Testis (tissue), 3 donors: Measurements from ENCODE around the gene ALK. TPM values are rescaled to one million over a fixed set of nuclear protein-coding genes. Genes with fewer than 3 reads are reported as not detected.

Experiments
- DNase-seq: peaks from one replicate; pipeline ENCODE4 v3.0.0-alpha.2; 2019
- H3K27ac ChIP-seq, 2 donors: fragments of 200-600 bp; sonication (generic); one replicate each; pipeline ENCODE4 v1.5.1; 2019
- H3K27me3 ChIP-seq: fragments of 200-600 bp; sonication (generic); one replicate; pipeline ENCODE4 v1.5.1; 2019
- H3K36me3 ChIP-seq: fragments of 200-600 bp; sonication (generic); one replicate; pipeline ENCODE4 v1.5.1; 2017; ENCODE audit warnings: low read depth; ENCODE audit errors: missing control alignments
- H3K4me1 ChIP-seq: fragments of 200-600 bp; sonication (generic); one replicate; pipeline ENCODE4 v1.5.1; 2019
- H3K4me3 ChIP-seq, 2 donors: fragments of 200-600 bp; sonication (generic); one replicate each; pipeline ENCODE4 v1.5.1; 2017 to 2019
- H3K9me3 ChIP-seq: fragments of 200-600 bp; sonication (generic); one replicate; pipeline ENCODE4 v1.5.1; 2017
- CTCF ChIP-seq, 3 experiments: fragments of 450-650 bp in 2 of 3; fragments of 200-600 bp in 1 of 3; sonication (generic) in 1 of 3; IDR thresholded peaks; one replicate each; pipeline ENCODE4 v1.5.1; 2016 to 2019; ENCODE audit warnings: antibody characterized with exemption in 3 of 3, mild to moderate bottlenecking in 2 of 3, moderate library complexity in 1 of 3
- POLR2A ChIP-seq: fragments of 450-650 bp; IDR thresholded peaks from one replicate; pipeline ENCODE4 v1.6.1; 2017; ENCODE audit warnings: antibody characterized with exemption, mild to moderate bottlenecking, moderate library complexity
- WGBS, 2 donors: methylation state at CpG; one replicate each; pipeline ENCODE4 v1.1.5; 2018; 5-methylcytosine and 5-hydroxymethylcytosine counted together
- intact Hi-C: fragments of 100-400 bp; cut with DNase I; formaldehyde crosslinking; loops from one replicate; pipeline ENCODE4 v1.15.1; 2023; ENCODE audit warnings: low total_unique reads
- polyA plus RNA-seq: library from polyadenylated mRNA; stranded (reverse); fragments of 350-450 nt; fragmentation: Illumina TruSeq; extraction: RNeasy Lipid Tissue Mini Kit (QIAGEN cat#74804); gene quantifications from one replicate; pipeline ENCODE4 v1.2.3, GENCODE V29; 2014; ENCODE audit warnings: low read depth, low replicate concordance; ENCODE audit not compliant: insufficient read depth
- total RNA-seq, 2 donors: library from RNA; depleted of rRNA; stranded (reverse); fragments of >200 nt; gene quantifications; one replicate each; pipeline ENCODE4 v1.2.3, GENCODE V29; 2016

ALK gene
- total and polyA plus RNA-seq, 3 donors from 2014 or later, result 2.1 to 3.8 (median 3.8) TPM

- no peak for TF ChIP-seq POLR2A
- TF ChIP-seq CTCF (IDR thresholded peaks at IDR 0.05), result no peak
- Histone ChIP-seq H3K36me3 (no peaks in the 10 kb centered on the region), H3K9me3 (no peaks in the 10 kb centered on the region), H3K4me3 (no peak overlapping the region), H3K4me1 (no peaks in the 10 kb centered on the region), H3K27me3 (no peaks in the 10 kb centered on the region), H3K27ac (no peak overlapping the region)
- WGBS, 2 donors, result 81% methylated on average over 7 of the region's 7 CpGs
- no peak for DNase-seq
- intact Hi-C loops, result no loop called here
Observed at GRCh38 chr2:29782549-29783458, 138.6 kb downstream of the ALK start.

GRCh38 chr2:29782087-29782486 is 139.3 kb downstream of the ALK start:
- intact Hi-C loops, result no loop called here
- no peak overlapping the region for H3K4me3 ChIP-seq
- H3K4me1 ChIP-seq, result no peaks in the 10 kb centered on the region
- no peak overlapping the region for H3K27ac ChIP-seq
- H3K9me3 ChIP-seq, result no peaks in the 10 kb centered on the region
- no peak for DNase-seq
- WGBS, 2 donors, result 100% methylated on average over 1 of the region's 1 CpG
- H3K27me3 ChIP-seq, result no peaks in the 10 kb centered on the region
- TF ChIP-seq POLR2A, result no peak
- no peak for TF ChIP-seq CTCF (IDR thresholded peaks at IDR 0.05)
- H3K36me3 ChIP-seq, result no peaks in the 10 kb centered on the region

- H3K9me3 ChIP-seq, result no peaks in the 10 kb centered on the region
- intact Hi-C loops, result no loop called here
- no peak for DNase-seq
- no peaks in the 10 kb centered on the region for H3K4me1 ChIP-seq
- H3K36me3 ChIP-seq, result no peaks in the 10 kb centered on the region
- TF ChIP-seq POLR2A (no peak), CTCF (IDR thresholded peaks at IDR 0.05) (no peak)
- 79 to 95% methylated on average over 1 of the region's 1 CpG for WGBS, 2 donors
- no peak overlapping the region for H3K27ac ChIP-seq
- no peaks in the 10 kb centered on the region for H3K27me3 ChIP-seq
- no peak overlapping the region for H3K4me3 ChIP-seq
Observed at GRCh38 chr2:29780906-29781305, 140.5 kb downstream of the ALK start.

- no peak overlapping the region for H3K27ac ChIP-seq
- no peak for TF ChIP-seq POLR2A
- no peak for TF ChIP-seq CTCF (IDR thresholded peaks at IDR 0.05)
- H3K4me3 ChIP-seq, result no peak overlapping the region
- H3K27me3 ChIP-seq, result no peaks in the 10 kb centered on the region
- H3K9me3 ChIP-seq, result no peaks in the 10 kb centered on the region
- intact Hi-C loops, result no loop called here
- no peaks in the 10 kb centered on the region for H3K4me1 ChIP-seq
- 76 to 83% methylated on average over 2 of the region's 2 CpGs for WGBS, 2 donors
- H3K36me3 ChIP-seq, result no peaks in the 10 kb centered on the region
- no peak for DNase-seq
Observed at GRCh38 chr2:29777161-29777560, 144.2 kb downstream of the ALK start.

- H3K9me3 ChIP-seq, result no peaks in the 10 kb centered on the region
- WGBS, 2 donors, result 96% methylated on average over 2 of the region's 3 CpGs
- no peaks in the 10 kb centered on the region for H3K36me3 ChIP-seq
- intact Hi-C loops, result no loop called here
- no peak overlapping the region for H3K4me3 ChIP-seq
- TF ChIP-seq CTCF (IDR thresholded peaks at IDR 0.05) (no peak), POLR2A (no peak)
- no peak for DNase-seq
- H3K27me3 ChIP-seq, result no peaks in the 10 kb centered on the region
- H3K4me1 ChIP-seq, result no peaks in the 10 kb centered on the region
- H3K27ac ChIP-seq, result no peak overlapping the region
Observed at GRCh38 chr2:29776406-29776805, 145.0 kb downstream of the ALK start.
